COR-L47 (cell line): Measurements from ENCODE around the gene MAP2K7.

Experiments
- DNase-seq: peaks from one replicate; lab custom pipeline; 2025; lab: John Stamatoyannopoulos, UW

The MAP2K7 gene

DNA sequence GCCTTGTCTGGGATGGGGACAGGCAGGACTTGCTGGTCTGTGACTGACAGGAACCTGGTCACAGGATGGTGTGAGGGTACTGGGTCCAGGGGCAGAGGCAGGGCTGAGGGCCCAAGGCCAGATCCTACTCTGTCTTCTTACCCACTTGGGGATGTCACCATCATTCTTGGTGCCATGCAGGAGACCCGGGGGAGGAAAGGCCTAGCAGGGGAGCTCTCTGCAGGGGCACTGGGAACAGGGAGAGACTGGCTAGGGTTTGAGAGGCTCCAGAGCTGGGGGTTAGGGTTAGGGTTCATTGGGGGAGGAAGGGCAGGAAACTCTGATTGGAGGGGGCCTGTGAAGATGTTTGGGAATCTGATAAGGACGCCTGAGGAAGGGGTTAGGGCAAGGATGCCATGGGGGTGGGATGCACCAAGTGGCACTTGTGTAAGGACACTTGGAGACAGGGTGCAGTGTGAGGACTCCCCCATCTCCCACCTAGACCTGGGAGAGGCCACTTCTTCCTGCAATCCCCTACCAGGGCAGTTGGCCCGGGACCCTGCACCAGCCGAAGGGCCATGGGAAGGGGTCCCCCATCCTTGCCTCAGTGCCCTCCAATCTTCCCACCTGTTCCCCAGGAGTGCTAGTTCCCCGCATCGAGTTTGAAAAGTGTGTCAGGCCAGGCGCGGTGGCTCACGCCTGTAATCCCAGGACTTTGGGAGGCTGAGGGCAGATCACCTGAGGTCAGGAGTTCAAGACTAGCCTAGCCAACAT is 36.4 kb upstream of the MAP2K7 start:
- DNase-seq: no peak

DNA sequence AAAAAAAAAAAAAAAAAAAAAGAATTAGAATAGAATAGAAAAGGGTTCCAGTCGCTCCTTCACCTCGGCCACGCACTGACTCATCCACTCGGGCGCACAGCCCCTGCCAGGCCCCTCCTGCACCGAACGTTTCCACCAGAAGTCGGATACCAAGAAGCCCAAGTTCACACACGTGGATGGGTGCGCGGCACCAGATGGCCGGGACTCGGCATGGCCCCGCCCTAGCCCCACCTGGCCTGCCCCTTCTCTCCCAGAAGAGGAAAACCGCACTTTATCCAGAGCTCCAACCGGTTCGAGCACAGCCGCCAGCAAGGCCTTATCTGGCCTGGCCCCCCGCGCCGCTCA is 35.4 kb upstream of the MAP2K7 start:
- DNase-seq: no peak

DNA sequence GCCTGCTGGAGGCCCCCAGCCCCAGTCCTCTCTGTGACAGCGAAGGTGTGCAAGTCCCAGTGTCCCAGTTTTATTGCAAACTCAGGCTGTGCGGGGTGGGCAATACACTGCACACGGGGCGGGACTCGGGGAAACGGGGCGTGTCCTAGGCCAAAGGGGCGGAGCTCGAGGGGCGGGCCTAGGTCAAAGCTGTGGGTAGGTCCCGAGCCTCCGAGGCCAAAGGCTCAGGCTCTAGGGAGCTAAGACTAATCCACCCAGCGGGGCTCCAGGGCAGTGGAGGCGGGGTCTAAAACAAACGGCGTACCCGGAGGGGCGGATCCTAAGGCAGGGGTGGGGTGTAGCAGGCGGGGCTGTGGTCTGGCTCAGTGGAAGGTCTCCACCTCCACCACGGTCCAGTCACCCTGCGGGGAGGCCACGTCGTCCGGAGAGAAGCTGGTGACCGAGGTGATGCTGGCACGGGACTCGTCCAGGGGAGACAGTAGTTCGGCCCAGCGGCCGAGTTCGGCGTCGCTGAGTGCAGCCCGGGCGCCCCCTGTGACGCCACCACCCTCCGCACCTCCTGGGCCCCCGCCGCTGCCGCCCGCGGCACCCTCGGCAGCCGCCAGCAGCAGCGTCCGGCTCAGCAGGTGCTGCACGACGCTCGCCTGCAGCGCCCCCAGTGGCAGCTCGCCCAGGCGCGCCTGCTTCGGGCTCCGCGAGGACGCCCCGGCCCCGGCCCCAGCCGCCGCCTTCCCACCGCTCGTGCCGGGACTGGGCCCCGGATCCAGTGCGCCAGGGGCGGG is 34.8 kb upstream of the MAP2K7 start:
- no peak for DNase-seq

DNA sequence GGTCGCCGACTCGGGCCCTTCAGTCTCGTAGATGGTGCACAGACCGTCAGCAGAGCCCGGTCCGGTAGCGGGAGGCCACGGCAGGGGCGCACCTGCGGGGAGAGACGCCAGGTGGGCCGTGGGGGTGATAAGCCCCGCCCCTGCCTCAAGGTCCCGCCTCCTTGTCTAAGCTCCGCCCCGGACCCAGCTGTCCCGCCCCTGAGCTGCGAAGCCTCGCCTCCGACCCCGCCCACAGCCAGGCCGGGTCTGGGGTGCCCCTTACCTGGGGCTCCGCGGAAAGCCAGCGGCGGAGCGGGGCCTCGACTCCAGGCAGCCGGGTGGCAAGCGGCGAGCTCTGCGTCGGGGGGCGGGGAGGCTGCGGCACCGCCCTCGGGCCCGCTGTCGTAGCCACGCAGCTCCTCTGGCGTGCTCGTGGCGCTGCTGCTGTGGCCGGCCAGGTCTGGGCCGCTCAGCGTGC is 34.2 kb upstream of the MAP2K7 start:
- no peak for DNase-seq

DNA sequence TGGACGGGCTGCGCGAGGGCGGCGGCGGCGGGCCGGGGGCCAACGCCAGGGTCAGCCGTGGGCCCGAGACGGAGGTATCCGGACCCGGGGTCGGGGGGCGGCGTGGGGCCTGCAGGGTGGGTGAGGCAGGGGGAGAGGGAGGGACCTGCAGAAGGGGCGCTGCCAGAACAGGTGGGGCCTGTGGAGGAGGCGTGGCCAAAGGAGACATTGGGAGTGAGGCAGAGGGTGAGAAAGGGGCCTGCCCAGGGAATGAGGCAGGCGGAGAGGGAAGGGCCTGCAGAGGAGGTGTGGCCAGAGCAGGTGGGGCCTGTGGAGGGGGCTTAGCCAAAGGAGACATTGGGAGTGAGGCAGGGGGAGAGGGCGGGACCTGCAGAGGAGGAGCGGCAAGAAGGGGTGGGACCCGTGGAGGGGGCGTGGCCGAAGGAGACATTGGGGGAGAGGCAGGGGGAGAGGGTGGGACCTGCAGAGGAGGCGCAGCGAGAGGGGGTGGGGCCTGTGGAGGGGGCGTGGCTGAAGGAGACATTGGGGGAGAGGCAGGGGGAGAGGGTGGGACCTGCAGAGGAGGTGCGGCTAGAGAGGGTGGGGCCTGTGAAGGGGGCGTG is 33.7 kb upstream of the MAP2K7 start:
- no peak for DNase-seq

DNA sequence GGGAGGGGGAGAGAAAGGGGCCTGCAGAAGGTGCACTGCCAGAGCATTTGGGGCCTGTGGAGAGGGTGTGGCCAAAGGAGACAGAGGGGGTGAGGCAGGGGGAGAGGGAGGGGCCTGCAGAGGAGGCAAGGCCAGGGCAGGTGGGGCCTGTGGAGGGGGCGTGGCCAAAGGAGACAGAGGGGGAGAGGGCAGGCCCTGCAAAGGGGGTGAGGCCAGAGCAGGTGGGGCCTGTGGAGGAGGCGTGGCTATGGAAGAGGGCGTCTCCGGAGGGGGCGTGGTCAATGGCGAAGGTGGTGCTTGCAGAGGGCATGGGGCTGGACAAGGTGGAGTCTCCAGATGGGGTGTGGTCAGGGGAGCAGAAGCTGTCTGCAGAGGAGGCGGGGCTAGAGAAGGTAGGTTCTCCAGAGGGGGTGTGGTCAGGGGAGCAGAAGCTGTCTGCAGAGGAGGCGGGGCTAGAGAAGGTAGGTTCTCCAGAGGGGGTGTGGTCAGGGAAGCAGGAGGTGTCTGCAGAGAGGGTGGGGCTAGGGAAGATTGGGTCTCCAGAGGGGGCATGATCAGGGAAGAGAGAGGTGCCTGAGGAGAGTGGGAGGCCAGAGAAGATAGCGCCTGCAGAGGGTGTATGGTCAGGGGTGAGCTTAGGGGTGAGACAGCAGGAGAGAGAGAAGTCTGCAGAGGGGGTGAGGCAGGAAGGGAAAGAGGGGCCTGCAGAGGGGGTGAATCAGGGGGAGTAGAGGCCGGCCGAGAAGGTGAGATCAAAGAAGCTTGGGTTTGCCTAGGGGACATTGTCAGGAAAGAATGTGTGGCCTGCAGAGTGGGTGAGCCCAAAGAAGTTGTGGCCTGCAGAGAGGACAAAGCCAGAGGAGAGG is 32.9 kb upstream of the MAP2K7 start:
- DNase-seq: no peak

DNA sequence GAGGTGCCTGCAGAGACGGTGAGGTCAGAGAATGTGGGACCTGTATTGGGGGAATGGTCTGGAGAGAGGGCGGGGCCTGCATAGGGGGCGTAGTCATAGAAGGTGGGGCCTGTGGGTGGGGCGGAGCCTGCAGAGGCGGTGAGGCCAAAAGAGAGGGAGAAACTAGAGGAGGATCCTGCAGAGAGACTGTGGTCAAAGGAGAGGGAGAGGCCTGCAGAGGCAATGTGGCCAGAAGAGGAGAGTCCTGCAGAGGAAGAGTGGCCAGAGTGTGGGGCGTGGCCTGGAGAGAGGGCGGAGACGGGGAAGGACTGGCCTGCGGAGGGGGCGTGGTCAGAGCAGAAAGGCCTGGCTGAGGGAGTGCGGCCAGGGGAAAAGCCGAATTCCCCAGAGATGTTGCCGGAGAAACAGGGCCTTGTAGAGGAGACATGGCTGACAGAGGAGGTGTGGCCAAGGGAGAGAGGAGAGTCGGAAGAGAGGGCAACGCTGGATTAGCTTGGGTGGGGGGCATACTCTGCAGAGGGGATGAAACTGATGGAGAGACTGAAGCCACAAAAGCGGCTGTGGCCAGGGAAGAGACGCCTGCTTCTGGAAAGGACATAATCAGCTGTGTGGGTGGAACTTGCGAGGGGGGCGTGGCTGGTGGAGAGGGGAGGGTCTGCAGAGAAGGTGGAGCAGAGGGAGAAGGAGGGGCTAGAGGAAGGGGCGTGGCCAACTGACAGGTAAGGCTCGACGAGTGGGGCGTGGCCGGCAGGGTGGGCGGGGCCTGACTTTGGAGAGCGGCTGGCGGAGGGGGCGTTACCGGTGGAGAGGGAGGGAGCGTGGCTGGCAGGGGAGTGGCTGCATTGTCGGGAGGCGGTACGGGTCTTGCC is 32.0 kb upstream of the MAP2K7 start:
- DNase-seq: peak; percentile 53

DNA sequence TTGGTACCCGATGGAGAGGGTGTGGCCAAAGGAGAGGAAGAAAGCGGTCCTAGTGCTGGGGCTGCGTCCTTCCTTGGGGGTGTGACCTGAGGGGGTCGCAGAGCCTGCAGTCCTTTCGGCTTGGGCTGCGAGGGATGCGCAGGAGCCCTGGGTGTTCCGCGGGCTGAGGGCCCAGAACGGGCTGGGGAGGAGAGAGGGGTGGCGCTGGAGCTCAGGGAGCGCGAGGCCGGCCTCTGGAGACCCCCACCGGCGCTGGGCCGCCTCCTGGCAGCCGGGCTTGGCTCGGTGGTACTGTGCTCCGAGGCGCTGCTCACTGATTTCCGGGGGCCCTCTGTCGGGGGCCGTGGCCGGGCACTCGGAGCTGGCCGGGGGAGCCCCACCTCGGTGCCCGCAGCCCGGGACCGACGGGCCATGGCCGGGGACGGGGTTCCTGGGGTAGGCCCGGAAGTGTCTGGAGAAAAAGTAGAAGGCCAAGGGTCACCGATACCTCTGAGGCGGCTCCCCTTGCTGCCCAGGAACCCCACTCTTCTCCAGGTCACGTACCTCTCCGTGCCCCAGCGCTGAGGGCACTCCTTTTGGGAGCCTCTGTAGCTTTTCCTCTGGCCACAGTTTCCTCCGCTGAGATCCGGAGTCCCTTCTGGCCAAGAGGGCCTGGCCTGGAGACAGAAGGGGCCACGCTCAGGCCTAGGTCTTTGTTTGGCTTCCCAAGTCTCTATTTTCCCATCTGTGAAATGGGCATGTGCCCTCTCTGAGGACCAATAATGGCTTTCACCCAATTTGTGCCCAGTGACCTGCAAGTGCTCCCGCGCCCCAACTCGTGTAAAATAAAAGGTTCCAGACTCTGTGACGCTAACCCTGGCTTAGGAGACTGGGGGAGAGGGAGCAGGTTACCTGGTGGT is 31.1 kb upstream of the MAP2K7 start:
- DNase-seq: no peak

DNA sequence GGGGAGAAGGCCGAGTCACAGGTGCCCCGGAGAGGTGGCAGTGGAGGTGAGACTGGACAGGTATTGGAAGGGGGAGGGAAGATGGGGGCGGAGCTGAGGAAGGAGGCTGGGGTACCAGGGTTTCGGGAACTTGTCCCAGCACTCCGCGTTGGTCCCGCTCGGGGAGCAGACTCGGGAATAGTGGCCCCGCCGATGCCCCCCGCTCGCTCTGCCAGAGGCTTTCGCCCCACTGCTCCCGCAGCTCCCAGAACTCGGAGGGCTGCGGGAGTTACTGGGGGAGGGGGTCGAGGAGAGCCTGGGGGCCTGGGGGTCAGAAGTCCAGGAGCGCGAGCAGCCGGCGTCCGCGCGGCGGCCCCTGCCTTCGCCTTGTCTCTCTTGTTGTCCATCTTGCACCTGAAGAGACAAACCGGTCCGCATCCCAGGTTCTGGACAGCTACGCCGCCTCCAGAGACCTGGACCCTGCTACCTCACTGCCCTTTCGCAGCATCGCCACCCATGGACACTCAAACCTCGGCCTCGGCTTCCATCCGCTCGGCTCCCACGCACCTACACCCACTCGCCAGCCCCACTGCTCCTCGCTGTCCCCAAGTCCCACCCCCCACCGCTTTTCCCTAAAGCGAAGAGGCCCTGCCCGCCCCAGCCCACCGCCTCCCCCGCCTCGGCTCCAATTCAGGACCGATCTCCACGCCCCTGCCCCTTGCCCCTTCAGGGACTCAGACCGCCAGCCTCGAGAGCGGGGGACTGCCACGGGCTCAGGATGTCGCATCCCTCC is 30.2 kb upstream of the MAP2K7 start:
- DNase-seq: peak; percentile 51

DNA sequence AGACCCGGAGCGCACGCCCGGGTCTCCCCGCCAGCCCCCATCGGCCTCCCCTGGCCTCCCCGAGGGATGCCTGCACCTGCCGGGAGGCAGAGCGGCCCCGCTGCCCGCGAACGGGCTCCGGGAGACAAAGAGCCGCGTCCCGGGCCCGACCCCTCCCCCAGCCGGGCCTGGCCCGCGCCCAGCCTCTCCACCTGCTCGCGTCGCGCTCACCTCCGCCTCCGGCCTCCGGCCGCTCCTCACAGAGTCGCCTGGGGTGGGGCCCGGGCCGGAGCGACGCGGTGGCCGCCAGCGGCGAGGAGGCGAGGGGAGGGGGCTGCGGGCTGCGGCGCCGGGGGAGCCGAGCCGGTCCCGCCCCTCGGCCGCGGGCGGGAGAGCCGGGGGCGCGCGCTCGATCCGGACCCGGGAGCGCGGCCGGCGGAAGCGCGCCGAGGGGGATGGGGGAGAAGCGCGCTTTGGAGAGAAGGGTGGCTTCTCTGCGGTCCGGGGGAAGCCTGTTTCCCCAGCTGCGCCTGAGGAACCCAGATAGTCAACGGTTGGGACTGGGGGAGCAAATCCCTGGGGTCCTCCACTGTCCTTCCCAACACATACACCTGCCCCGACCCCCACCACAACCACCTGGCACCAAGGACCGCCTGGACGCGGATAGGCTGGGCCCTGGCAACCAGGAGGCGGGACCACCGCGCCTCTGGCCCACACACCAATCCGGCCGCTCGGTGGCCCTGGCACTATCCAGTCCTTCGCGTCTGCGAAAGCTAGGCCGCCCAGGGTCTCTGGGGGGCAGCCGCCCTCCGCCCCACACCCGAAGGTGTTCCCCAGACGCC is 29.4 kb upstream of the MAP2K7 start, which contains the start of gene PRR36:
PRR36 (minus strand) TSS at position 315 of the 821 bp plus-strand sequence. CDS start 701 bp downstream, outside the sequence.
- peak; percentile 90 for DNase-seq

DNA sequence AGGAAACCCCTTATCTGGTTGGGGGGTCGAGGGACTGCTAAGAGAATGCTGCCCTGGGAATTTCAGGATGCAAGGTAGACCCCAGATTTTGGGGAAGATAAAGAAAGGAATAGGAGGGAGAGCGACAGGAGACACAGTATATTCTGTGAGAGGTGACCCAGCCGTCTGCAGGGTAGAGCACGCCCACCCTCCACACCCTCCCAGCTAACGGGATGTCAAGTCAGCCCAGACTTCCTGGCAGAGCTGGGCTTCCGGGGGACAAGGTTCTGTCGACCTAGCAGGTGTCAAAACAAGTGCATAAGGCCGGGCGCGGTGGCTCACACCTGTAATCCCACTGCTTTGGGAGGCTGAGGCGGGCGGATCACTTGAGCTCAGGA is 28.8 kb upstream of the MAP2K7 start:
- no peak for DNase-seq

DNA sequence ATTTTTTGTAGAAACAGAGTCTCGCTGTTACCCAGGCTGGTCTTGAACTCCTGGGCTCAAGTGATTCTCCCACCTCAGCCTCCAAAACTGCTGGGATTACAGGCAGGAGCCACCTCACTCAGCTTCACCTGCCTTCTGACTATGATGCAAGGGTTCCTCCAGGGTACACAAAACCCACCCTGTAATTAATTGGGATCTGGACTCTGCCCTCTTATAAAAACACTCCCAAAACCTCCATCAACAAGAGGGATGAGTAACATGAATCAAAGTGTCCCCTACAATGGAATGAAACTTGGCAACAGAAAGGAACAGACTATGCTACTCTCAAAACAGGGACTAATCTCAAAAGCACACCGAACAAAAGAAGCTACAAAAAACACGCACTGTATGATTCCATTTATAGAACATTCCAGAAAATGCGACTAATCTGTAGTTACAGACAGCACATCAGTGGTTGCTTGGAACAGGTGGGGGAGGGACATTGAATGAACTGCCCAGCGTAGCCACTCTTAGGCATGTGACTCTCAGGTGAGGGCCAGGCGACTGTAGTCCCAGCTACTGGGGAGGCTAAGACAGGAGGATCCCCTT is 26.3 kb upstream of the MAP2K7 start:
- DNase-seq: no peak

DNA sequence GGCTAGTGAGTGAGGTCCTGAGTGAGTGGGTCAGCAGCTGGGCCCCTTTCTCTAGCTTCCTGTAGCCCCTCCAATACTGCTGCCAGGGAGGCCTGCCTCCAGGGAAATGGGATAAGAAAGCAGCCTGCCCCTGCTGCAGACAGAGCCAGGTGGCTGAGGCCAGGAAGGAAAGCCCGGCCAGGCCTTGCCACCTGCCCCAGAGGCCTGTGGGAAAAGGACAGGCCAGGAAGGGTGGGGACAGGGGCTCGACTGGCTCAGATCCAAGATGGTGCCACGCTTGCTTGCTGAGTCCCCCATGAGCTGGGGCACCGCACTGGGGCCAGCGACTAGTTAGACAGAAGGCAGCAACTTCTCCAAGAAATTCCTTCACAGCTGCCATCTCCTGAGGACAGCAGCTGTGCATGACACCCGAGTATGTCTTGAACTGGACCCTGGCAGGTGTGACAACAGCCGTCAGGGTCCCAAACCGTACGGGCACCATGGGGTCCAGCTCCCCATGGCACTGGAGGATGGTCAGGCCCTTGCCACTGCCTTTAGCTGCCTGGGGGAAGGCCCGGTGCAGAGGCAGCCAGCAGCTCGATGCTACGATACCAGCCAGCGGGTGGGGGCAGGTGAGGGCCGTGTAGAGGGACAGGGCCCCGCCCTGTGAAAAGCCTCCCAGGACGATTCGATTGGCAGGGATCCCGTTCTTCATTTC is 24.4 kb upstream of the MAP2K7 start:
- no peak for DNase-seq

DNA sequence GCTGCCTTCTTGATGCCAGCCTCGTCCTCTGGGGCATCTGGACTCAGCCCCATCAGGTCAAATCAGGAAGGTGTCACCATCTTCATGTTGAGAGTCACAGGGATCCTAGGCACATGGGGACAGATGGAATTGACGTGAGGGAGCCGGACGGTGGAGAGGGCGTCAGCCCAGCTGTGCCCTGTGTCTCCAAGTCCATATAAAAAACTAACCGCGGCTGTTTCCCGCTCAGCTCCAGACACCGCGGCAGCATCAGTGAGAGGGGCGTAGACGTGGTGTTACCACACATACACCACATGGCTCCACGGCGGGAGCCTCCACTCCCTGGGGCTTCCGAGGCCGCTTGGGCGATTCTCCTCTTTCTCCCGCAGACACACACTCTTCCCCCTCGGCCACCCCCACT is 23.8 kb upstream of the MAP2K7 start:
- no peak for DNase-seq

DNA sequence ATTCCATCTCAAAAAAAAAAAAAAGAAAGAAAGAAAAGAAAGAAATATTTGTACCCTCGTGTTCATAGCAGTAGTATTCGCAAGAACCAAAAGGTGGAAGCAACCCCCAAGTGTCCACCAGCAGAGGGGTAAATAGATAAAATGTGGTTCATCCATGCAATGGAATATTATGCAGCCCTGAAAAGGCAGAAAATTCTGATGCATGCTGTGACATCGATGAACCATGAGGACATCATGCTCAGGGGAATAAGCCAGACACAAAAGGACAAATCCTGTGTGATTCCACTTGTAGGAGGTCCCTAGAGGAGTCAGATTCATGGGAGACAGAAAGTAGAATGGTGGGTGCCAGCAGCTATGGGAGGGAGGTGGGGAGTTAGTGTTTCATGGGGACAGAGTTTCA is 21.8 kb upstream of the MAP2K7 start:
- no peak for DNase-seq

DNA sequence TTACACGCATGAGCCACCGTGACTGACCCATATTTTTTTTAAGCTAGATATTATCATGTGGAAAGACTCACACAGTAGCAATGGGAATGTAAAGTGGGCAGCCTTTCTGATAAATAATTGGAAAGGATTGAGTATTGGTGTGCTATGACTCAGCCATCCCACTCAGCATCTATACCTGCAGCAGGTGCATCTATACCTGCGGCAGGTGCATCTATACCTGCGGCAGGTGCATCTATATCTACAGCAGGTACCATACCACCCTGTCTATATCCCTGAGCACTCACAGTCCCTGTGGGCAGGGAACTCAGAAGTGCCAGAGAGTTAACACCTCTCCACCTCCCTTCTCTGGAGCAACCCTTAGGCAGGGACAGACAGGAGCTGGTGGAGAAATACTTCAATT is 20.6 kb upstream of the MAP2K7 start:
- DNase-seq: no peak

DNA sequence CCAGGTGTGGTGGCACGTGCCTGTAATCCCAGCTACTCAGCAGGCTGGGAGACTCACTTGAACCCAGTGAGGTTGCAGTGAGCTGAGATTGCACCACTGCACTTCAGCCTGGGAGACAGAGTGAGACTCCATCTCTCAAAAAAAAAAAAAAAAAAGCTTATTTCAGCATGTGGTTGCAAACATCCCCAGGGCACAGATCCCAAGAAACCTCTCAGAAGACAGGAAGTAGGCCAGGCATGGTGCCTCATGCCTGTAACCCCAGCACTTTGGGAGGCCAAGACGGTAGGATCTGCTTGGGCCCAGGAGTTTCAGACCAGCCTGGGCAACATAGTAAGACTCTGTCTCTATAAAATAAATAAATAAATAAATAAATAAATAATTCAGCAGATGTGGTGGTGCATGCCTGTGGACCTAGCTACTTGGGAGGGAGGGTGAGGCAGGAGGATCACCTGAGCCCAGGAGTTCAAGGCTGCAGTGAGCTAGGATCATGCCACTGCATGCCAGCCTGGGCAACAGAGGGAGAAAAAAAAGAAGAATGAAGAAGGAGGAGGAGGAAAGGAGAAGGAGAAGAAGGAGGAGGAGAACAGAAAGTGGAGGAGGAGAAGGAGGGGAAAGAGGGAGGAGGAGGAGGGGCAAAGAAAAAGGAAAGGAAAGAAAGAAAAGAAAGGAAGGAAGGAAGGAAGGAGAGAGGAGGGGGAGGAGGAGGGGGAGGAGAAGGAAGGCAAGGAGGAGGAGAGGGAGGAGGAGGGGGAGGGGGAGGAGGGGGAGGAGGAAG is 19.7 kb upstream of the MAP2K7 start:
- no peak for DNase-seq
